ENCODE results near the gene PGM5. TPM values are rescaled to one million over a fixed set of nuclear protein-coding genes. Genes with fewer than 3 reads are reported as not detected.
"Not testable (repeated sequence)": the region's sequence is repeated elsewhere in the genome, so short reads cannot be mapped to it uniquely, and the experiment has no call there.

The PGM5 gene
- total and polyA plus RNA-seq, 8 donors, result 12.7 to 61.3 (median 52.0) TPM

- H3K4me1 ChIP-seq; H3K27me3 ChIP-seq; H3K36me3 ChIP-seq; H3K4me3 ChIP-seq; DNase-seq; intact Hi-C loops (cut with DNase I); H3K9me3 ChIP-seq; H3K27ac ChIP-seq: not testable (repeated sequence)
- ATAC-seq, result peak; percentile 57
These were observed 19.6 kb upstream of the PGM5 start for GRCh38 chr9:68336639-68337339.

DNA sequence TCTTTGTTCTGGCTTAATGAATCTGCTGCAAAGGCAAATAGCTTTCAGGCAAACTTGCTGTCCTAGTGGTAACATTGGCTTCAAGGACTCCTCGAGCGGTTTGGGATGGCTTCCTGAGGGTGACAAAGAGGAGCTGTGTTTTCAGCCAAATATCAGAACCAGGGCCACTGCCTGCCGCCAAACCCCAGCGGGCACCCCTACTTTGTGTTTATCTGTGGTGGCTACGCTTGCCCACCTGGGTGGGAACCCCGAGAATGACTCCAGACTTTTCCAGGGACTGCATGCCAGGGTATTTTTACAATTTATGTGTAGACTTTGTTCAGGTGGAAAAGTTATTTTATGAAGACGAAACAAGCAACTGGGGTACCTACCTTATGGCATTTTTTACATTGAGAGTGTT is 18.4 kb upstream of the PGM5 start:
- DNase-seq; ATAC-seq; H3K27me3 ChIP-seq; H3K4me3 ChIP-seq; H3K36me3 ChIP-seq; H3K9me3 ChIP-seq; H3K27ac ChIP-seq; intact Hi-C loops (cut with DNase I); H3K4me1 ChIP-seq: not testable (repeated sequence)

- H3K9me3 ChIP-seq; H3K4me1 ChIP-seq; H3K27me3 ChIP-seq; H3K27ac ChIP-seq; H3K36me3 ChIP-seq; DNase-seq; intact Hi-C loops (cut with DNase I); H3K4me3 ChIP-seq: not testable (repeated sequence)
- peak; percentile 99 for ATAC-seq
- TF ChIP-seq, protein P1, sequence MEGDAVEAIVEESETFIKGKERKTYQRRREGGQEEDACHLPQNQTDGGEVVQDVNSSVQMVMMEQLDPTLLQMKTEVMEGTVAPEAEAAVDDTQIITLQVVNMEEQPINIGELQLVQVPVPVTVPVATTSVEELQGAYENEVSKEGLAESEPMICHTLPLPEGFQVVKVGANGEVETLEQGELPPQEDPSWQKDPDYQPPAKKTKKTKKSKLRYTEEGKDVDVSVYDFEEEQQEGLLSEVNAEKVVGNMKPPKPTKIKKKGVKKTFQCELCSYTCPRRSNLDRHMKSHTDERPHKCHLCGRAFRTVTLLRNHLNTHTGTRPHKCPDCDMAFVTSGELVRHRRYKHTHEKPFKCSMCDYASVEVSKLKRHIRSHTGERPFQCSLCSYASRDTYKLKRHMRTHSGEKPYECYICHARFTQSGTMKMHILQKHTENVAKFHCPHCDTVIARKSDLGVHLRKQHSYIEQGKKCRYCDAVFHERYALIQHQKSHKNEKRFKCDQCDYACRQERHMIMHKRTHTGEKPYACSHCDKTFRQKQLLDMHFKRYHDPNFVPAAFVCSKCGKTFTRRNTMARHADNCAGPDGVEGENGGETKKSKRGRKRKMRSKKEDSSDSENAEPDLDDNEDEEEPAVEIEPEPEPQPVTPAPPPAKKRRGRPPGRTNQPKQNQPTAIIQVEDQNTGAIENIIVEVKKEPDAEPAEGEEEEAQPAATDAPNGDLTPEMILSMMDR (IDR thresholded peaks at IDR 0.05), result peak in 1 of 2 donors; percentile 41
These were observed 14.0 kb upstream of the PGM5 start for GRCh38 chr9:68342265-68343025.

- ATAC-seq; intact Hi-C loops (cut with DNase I); DNase-seq; H3K27ac ChIP-seq; H3K4me1 ChIP-seq; H3K36me3 ChIP-seq; H3K9me3 ChIP-seq; H3K4me3 ChIP-seq; H3K27me3 ChIP-seq: not testable (repeated sequence)
These were observed 13.2 kb upstream of the PGM5 start for GRCh38 chr9:68343242-68343641.

DNA sequence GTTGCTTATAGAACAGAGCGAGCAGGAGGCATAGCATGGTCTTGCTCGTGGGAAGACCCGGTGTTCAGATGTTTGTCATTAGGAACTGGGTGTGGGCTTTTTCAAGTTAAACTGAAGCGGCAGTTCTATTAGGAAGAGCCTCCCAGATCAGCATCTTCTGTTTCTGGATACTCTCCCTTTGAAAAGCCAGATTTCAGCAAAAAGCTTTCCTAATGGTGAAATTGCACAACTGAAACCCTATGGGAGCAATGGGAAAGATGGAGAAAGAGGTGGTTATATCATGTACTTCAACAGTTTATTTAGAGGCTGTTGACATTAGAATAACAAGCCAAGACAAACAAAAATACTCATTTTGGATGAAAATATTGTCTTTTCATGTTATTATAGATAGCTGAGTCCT is 12.4 kb upstream of the PGM5 start:
- H3K27ac ChIP-seq; H3K9me3 ChIP-seq; H3K36me3 ChIP-seq; ATAC-seq; H3K27me3 ChIP-seq; H3K4me3 ChIP-seq; H3K4me1 ChIP-seq; intact Hi-C loops (cut with DNase I): not testable (repeated sequence)
- peak in 1 of 4 donors; percentile 42 for DNase-seq

DNA sequence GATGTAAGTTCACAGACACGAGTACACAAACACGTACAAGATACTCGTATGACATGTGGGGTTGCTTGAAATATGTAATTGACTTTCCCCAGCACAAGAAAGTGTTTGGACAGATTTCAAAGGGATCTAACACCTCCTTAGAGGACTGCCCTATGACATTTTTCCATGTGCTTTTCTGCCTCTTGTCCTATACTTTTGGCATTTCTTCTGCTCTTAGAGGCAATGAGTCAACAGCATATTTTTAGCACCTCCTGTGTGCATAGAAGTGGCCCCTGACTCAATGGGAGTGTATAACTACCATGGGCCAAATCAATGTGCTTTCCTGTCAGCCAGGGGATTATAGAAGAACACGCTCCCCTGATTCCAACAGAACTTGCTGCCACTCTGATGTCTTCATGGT is 4.7 kb upstream of the PGM5 start:
- H3K36me3 ChIP-seq; H3K27ac ChIP-seq; H3K4me1 ChIP-seq; intact Hi-C loops (cut with DNase I); H3K4me3 ChIP-seq; H3K9me3 ChIP-seq: not testable (repeated sequence)
- peak in 1 of 4 donors; percentile 18 for DNase-seq
- peaks cover 0 to 14% of the 10 kb centered on the region in 2 donors for H3K27me3 ChIP-seq
- peak; percentile 75 for ATAC-seq

DNA sequence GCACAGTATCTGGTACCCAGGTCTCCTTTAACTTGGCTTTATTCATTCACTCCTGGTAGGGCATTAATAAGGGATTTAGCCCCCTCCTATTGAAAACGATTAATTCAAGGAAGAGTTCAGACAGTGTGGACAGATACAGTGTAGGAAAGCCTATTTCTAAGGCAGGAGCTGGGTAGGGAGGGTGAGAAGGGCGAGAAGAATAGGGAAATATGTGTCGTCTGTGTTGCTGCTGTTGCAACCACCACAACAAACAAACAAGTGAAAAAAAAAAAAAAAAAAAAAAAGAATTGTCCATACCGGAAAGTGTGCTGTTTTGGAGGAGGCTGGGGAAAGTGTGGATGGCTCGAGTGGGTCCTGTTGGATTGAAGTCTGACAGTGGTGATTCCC is 425 bp upstream of the PGM5 start:
- H3K4me3 ChIP-seq; H3K27ac ChIP-seq; intact Hi-C loops (cut with DNase I); H3K4me1 ChIP-seq; H3K36me3 ChIP-seq; H3K9me3 ChIP-seq: not testable (repeated sequence)
- peak in 1 of 4 donors; percentile 22 for DNase-seq
- ATAC-seq, result peak; percentile 17
- H3K27me3 ChIP-seq, result peaks cover 0 to 24% of the 10 kb centered on the region in 2 donors

DNA sequence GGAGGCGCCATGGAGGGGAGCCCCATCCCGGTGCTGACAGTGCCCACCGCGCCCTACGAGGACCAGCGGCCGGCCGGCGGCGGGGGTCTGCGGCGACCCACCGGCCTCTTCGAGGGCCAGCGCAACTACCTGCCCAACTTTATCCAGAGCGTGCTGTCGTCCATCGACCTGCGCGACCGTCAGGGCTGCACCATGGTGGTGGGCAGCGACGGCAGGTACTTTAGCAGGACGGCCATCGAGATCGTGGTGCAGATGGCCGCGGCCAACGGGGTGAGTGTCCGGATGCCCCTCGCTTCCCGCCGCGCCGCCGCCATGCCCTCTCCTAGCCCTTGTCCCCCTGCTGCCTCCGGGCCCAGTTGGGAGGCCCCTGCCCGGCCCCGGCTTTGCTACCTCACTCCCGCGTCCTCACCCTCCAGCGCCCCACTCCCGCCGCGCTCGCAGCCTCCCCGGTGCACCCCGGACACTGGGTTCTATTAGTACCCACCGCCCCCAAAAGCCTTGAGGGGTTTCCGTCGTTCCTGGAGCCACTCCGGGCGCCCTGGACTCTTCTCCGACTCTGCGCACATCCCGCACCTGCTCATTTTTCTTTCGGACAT is 806 bp downstream of the PGM5 start:
- H3K4me3 ChIP-seq, result peak overlapping the region; percentile 46
- H3K36me3 ChIP-seq; H3K9me3 ChIP-seq; H3K27ac ChIP-seq; intact Hi-C loops (cut with DNase I); H3K4me1 ChIP-seq: not testable (repeated sequence)
- peaks cover 0 to 24% of the 10 kb centered on the region in 2 donors for H3K27me3 ChIP-seq
- ATAC-seq (peak; percentile 29), DNase-seq (peak in 1 of 4 donors; percentile 81)

DNA sequence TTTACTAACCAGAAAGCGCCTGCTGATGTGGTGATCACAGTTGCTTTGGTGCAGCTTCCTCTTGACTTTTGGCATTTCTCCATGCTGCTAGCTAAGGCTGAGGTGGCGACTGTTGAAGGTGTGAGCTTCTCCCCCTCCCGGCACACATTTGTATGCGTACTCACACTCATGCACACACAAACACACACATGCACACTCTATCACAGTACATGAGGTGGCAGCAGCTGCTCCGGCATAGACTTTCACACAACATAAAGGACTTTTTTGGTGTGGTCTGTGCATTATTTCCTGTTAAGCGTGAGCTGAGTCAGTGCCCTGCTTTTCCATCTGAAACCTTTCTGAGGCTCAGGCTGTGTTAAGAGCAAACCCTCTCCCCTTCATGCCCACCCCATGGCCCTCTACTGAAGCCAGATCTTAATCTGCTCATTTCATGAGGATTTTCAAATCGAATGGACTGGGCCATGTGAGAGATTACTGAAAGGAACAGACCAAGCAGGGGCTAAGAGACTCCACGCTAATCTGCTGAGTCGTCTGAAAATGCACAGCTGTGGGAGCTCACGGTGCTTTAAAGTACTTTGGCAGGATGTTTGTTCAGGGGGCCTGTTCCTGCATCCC is 10.6 kb downstream of the PGM5 start:
- not testable (repeated sequence) for H3K4me3 ChIP-seq, H3K27ac ChIP-seq

GRCh38 chr9:68375789-68376188 is 19.4 kb downstream of the PGM5 start:
- H3K27me3 ChIP-seq; ATAC-seq; H3K27ac ChIP-seq; intact Hi-C loops (cut with DNase I); H3K9me3 ChIP-seq; H3K4me1 ChIP-seq; DNase-seq; H3K4me3 ChIP-seq; H3K36me3 ChIP-seq: not testable (repeated sequence)

More for the DNA sequence above, 10.6 kb downstream of the PGM5 start:
- H3K36me3 ChIP-seq; intact Hi-C loops (cut with DNase I); H3K4me1 ChIP-seq; H3K27me3 ChIP-seq; H3K9me3 ChIP-seq: not testable (repeated sequence)
- ATAC-seq (peak; percentile 88), DNase-seq (peak in 2 of 4 donors; percentile 20 to 36)

DNA sequence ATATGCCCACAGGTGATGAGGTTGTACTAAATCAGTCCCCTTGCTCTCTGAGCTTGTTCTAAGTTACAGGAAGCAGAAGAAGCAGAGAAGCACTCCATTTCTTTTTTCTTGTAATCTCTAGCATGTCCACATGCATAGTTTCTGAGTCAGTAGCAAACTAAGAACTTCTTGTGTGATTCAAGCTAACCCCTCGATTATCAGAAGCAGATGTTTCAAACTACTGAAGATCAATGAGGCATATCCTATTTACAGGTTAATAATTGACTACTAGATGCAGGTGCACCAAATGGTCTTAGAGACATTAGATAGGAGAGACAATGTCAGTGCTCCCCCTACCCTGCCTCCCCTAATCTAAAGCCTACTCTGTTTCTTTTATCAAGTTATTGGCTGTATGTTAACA is 21.3 kb downstream of the PGM5 start:
- DNase-seq; H3K27ac ChIP-seq; H3K4me1 ChIP-seq; H3K27me3 ChIP-seq; ATAC-seq; intact Hi-C loops (cut with DNase I); H3K4me3 ChIP-seq; H3K36me3 ChIP-seq; H3K9me3 ChIP-seq: not testable (repeated sequence)

- intact Hi-C loops (cut with DNase I), result not testable (repeated sequence)
These were observed 27.5 kb downstream of the PGM5 start for GRCh38 chr9:68383894-68384293.

More at GRCh38 chr9:68383894-68384293, 27.5 kb downstream of the PGM5 start:
- not testable (repeated sequence) for DNase-seq, H3K27me3 ChIP-seq, H3K36me3 ChIP-seq, H3K4me3 ChIP-seq, H3K9me3 ChIP-seq, H3K4me1 ChIP-seq, H3K27ac ChIP-seq, ATAC-seq

All from left lung (tissue), 10 donors.